GM12891 (cell line): Measurements from ENCODE around the gene SET.

Experiments
- POLR2A ChIP-seq: IDR thresholded peaks from 2 replicates; pipeline ENCODE4 v1.6.1; 2011; ENCODE audit warnings: low read depth, low read length, control low read depth
- POLR2AphosphoS5 ChIP-seq: IDR thresholded peaks from 2 replicates; pipeline ENCODE4 v1.6.1; 2011; ENCODE audit warnings: low read depth, low read length, control low read depth
- TAF1 ChIP-seq: IDR thresholded peaks from 2 replicates; pipeline ENCODE4 v1.6.1; 2011; ENCODE audit warnings: low read depth, low read length, control low read depth

- TF ChIP-seq POLR2A (no peak), TAF1 (no peak), POLR2AphosphoS5 (no peak)
Measured at GRCh38 chr9:128724744-128725211, 35.8 kb downstream of the SET start.
